ENCODE results near the gene SERTAD1.

- TF ChIP-seq CTCF (IDR thresholded peaks at IDR 0.05; ENCODE audit: low read depth, low read length, poor library complexity, severe bottlenecking), result no peak
- TF ChIP-seq EZH2phosphoT487 (IDR thresholded peaks at IDR 0.05; ENCODE audit: borderline replicate concordance, low read length), result no peak
Measured at GRCh38 chr19:40422748-40423566, 2.8 kb downstream of the SERTAD1 start.

All from DOHH2 (cell line).